ENCODE data around the gene FAM47E.

FAM47E gene

GRCh38 chr4:76315267-76315918 lies 63.9 kb downstream of the FAM47E start:
- FAIRE-seq (no peak), DNase-seq (ENCODE audit: extremely low spot score, insufficient read length, low read depth) (no peak)

GRCh38 chr4:76316131-76316530 lies 64.6 kb downstream of the FAM47E start:
- DNase-seq (ENCODE audit: extremely low spot score, insufficient read length, low read depth) (no peak), FAIRE-seq (no peak)

- FAIRE-seq (no peak), DNase-seq (ENCODE audit: extremely low spot score, insufficient read length, low read depth) (no peak)
These were observed 70.7 kb downstream of the FAM47E start for GRCh38 chr4:76322236-76322635.

- DNase-seq (ENCODE audit: extremely low spot score, insufficient read length, low read depth) (no peak), FAIRE-seq (no peak)
These were observed 73.6 kb downstream of the FAM47E start for GRCh38 chr4:76325072-76325471.

GRCh38 chr4:76326515-76326914 lies 75.0 kb downstream of the FAM47E start:
- no peak for FAIRE-seq
- DNase-seq (ENCODE audit: extremely low spot score, insufficient read length, low read depth): no peak

Measured in GM18507 (cell line).